GM18873 (cell line): ENCODE results near the gene FOXI1.

Experiments used
- ATAC-seq: cut with Tn5 transposase; IDR thresholded peaks from one replicate; pipeline ENCODE4 v1.9.1; 2021; ENCODE audit warnings: mild to moderate bottlenecking, moderate library complexity, moderate number of reproducible peaks; ENCODE audit not compliant: unreplicated experiment, low FRiP score

Gene FOXI1

GRCh38 chr5:170105642-170106611 lies at the start of gene FOXI1:
Gene FOXI1 (plus strand): TSS chr5:170105897. CDS start chr5:170105958, 61 bp downstream.
- no peak for ATAC-seq

DNA sequence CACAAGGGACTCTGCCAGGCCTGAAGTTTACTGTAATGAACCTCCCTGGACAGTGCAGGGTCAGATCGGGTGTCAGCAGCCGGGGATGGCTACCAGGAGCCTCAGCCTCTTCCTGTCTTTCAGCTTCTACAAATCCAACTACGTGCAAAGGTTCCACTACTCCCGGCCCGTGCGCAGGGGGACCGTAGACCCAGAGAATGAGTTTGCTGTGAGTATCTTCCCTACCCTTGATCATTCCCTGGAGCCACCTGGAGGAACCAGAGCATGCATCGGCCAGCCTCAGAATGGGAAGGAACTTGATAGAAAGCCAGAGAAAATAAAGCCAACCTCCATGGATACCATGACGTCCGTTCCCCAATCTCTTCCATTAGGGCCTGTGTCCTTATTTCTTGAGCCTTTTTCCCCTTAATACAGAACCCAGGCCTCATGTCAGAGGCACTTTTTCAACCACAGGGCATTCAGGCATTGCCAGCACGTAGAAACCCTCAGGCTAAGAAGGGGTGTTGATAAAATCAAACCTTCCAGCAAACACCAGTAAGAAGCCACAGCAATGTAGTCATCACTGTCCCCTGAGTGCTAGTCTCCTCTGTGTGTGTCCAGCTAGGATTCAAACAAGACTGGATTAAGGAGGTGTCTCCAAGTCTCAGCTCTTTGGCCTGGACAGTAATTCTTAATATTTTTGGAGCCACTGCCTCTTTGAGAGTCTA lies 49.0 kb upstream of the FOXI1 start:
- no peak for ATAC-seq

- ATAC-seq, result no peak
Measured at GRCh38 chr5:170057311-170057710, 48.4 kb upstream of the FOXI1 start.

DNA sequence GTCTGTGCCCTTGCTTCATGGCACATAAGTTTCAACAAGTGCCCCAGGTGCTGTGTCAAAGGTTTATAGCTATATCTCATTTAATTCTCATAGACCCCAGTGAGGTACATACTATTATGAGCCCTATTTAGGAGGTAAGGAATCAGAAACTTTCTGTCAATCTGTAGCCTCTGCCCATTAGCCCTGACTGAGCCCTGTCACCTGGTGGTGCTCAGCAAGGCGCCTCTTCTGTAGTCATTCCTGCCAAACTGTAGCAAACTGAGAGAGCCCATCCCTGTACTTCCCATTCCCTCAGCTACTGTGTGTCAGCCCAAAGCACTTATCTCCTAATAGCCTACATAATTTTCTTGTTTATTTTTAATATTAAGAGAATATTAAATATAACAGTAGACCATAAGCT lies 46.5 kb upstream of the FOXI1 start:
- no peak for ATAC-seq

DNA sequence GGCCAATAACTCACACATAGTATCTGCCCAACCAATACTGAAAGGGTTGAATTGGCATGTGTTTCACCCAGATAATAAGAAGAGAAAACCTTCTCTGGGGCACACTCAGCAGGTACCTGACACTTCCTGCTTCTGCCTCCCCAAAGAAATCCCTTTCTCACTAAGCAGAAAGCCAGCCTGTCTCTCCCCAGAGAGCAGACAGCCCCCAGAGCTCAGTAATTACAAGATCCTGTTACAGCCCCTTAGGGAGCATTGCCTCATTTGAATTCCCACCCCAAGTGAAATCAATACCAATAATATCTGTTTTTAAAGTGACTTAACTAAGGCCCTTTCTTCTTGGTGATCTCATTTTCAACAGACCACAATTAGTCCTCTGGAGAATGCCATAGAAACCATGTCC lies 38.5 kb upstream of the FOXI1 start:
- ATAC-seq, result no peak

DNA sequence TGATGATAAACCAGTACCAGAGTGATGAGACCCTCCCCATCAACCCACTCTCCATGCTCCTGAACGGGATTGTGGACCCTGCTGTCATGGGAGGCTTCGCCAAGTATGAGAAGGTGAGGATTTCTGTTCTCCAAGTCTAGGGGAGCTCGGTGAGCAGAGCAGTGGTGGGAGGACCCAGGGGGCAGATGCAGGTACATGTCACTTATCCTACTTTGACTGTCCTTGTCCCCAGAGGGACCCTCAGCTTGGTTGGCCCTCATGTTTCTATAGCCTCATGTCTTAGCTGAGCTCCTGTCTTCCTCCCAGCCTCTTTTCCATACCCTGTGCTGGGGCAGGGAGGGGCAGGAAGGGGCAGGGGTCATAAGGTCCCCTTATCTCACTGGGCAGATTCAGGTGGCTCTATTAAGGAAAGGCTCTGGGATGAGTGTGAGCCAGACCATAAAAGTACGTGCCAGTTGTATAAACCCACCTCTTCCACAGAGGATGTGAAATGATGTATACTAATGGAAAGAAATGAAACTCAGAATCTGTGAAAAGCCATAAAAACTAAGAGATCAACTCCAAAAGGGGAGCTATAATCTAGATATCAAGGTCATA lies 38.0 kb upstream of the FOXI1 start:
- ATAC-seq, result no peak

- no peak for ATAC-seq
Measured at GRCh38 chr5:170069512-170069911, 36.2 kb upstream of the FOXI1 start.

DNA sequence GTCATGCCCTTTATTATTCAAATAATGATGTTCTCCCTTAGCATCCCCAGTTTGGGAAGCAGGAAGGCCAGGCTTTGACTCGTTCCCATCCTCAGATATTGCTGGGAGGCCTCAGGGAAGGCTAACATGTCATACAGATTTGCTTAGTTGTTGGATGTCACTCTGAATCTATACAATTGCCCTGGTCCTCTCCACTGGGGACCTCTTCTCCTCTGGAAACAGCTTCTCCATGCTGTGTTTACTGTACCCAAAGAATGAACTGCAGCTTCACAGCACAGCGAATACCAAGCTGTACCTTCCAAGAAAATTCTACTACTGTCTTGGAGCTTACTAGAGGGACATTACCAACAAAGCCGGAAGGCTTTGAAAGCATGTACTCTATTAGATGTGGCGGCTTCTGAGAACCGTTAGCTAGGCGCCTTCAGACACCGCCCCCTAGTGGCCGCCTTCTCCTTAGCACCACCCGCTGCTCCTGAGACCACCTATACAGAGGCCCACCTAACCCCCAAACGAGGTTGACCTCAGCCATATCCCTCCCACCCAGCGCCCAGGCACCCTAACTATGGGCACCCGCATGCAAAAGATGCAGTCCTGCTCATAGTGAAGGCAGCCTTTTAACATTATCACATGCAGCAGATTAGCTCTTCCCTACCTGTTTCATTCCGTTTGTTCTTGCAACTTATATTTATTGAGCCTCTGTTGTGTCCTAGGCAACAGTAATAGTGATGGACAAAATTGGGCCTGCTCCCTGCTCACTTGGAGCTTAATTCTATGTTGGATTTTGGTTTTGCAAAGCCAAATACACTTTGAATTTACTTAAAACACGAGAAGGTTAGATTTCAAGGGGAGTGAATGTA lies 34.9 kb upstream of the FOXI1 start:
- ATAC-seq, result no peak

DNA sequence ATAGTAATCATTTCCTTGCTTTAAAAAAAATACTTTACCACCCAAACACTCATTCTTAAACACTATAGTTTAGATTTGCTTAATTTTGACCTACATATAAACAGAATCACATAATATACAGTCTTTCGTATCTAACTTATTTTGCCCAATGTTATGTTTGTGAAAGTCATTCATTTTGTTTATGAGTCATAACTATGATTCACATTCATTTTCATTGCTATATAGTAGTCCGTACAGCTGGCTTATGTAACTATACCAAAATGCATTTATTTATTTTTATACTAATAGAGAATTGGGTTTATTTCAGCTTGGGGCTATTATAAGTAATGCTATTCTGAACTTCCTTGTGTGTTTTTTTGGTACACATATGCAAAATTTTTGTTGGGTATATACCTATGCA lies 33.9 kb upstream of the FOXI1 start:
- ATAC-seq, result no peak

DNA sequence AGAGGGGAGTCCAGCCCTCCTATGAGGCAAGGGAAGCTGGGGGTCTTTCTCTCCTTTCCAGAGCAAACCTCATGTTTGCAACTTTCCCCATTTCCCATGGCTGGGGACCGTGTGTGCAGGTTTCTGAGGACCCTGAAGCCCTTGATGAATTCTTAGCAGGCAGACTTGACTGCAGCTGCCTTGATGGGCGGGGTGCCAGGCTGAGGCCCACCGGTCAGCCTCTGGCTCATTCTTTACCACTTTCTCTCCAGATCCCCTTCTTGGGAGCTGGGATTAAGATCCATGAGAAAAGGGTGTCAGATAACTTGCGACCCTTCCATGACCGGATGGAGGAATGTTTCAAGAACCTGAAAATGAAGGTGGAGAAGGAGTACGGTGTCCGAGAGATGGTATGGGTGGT lies 30.0 kb upstream of the FOXI1 start:
- ATAC-seq, result no peak

DNA sequence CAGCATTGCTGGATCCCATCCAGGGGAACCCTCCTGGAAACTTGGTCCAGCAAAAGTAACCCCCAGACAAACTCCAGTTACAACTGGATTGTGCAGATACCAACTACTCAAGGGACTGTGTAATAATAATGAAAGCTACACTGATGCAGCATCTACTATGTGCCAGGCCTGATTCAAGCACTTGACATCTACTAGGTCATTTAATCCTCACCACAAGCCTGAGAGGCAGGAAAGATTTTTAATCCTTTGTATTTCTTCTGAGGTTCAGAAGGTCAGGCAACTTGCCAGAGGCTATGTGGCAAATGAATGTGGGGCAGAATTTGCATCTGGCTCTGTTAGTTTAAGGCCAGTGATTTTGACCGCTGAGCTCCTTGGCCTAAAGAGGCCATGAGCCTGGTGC lies 29.5 kb upstream of the FOXI1 start:
- ATAC-seq, result no peak

- ATAC-seq, result no peak
Measured at GRCh38 chr5:170076739-170077138, 29.0 kb upstream of the FOXI1 start.

DNA sequence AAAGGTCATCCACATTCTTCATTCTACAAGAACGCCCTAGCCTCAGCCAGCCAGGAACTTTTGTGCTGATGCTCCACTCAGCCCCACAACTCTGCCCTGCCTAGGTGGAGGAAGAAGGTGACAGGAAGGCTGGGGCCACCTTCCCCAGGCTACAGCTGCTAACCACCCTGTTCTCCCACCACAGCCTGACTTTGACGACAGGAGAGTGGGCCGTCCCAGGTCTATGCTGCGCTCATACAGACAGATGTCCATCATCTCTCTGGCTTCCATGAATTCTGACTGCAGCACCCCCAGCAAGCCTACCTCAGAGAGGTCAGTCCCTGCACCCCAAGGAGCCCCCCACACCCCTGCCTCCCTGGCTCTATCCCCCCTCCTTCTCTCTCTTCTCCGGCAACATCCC lies 28.2 kb upstream of the FOXI1 start:
- no peak for ATAC-seq

- no peak for ATAC-seq
Measured at GRCh38 chr5:170078458-170078857, 27.2 kb upstream of the FOXI1 start.

- ATAC-seq, result no peak
Measured at GRCh38 chr5:170078931-170079330, 26.8 kb upstream of the FOXI1 start.

DNA sequence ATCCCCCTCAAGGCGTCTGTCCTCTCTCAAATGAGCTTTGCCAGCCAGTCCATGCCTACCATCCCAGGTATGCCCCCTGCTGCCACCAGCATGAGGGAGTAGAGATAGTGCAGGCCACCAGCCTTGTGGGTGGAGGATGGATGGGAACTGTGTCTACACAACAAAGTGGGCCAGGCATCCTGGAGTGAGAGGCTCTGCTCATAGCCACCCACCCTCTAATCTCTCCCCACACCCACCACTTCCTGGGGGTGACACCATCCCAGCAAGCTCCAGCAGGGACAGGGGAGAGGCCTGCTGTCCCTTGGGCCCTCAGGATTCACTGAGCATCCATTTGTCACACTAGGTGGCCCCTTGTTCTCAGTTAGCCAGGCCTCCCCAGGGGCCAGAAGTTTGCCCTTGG lies 25.5 kb upstream of the FOXI1 start:
- no peak for ATAC-seq

DNA sequence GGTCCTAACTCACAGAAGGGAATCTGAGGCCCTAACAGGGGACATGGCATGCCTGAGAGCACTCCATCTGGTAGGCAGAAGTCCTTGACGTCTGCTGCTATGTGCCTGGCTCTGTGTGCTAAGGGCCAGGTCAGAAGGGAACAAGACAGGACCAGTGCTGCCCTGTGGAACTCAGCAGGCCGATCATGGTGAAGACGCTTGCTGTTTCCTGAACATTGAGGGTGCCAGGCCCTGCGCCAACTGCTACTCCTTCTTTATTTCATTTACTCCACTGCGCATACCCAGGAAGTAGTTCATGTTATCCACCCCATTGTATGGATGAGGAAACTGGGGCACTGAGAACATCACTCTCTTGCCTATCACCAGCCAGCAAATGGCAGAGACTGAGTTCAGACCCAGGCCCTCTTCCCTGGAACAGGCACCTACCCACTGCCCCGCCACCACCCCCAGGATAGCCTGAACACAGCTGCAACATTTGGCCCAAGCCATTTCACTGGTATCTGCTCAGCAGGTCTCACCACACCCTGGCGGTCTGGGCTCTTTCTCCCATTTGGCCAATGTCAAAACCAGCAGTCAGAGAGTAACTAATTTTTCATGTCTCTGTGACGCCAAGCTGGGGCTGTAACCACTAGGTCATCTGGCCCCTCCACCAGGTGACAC lies 24.8 kb upstream of the FOXI1 start:
- ATAC-seq, result no peak

DNA sequence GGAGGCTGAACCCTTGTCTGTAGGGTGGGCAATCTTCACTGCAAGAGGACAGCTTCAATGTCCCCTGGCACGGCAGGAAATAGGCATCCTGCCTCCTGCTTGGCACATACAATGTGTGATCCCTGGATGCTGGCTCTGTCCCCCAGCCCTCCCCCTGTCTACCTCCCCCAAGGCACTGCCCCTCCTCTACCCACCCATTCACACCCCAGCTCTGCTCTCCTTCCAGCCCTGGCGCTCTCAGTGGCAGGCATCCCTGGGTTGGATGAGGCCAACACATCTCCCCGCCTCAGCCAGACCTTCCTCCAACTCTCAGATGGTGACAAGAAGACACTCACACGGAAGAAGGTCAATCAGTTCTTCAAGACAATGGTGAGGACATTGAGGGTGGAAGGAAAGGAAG lies 24.1 kb upstream of the FOXI1 start:
- no peak for ATAC-seq

GRCh38 chr5:170082701-170083100 lies 23.0 kb upstream of the FOXI1 start:
- ATAC-seq, result no peak
